B cell (primary cell): Measurements from ENCODE around the gene CCDC38. TPM values are rescaled to one million over a fixed set of nuclear protein-coding genes. Genes with fewer than 3 reads are reported as not detected.

Experiments
- ATAC-seq: fragments of 200-7000 bp; cut with Tn5 transposase; one replicate; pipeline ENCODE4 v1.10.0; 2021; ENCODE audit warnings: low read depth, mild to moderate bottlenecking, moderate number of reproducible peaks, moderate library complexity
- CTCF ChIA-PET: fragments of 350-600 bp; sonication (Branson Sonifier 250); formaldehyde crosslinking; loops from one replicate; lab custom pipeline; 2021; ENCODE audit warnings: antibody characterized with exemption, inconsistent platforms; lab: Charles Lee
- POLR2A ChIA-PET: fragments of 350-600 bp; sonication (Branson Sonifier 250); formaldehyde crosslinking; loops from one replicate; lab custom pipeline; 2021; ENCODE audit warnings: antibody characterized with exemption; lab: Charles Lee
- DNase-seq: peaks from one replicate; pipeline ENCODE4 v3.0.0; 2013
- H2AFZ ChIP-seq: 2 replicates; pipeline ENCODE4 v1.6.1; 2012; ENCODE audit warnings: mild to moderate bottlenecking, low read depth, low read length; ENCODE audit not compliant: insufficient read depth, poor library complexity, severe bottlenecking
- H3K27ac ChIP-seq, 2 donors: 1 replicate in 1 of 2; 2 replicates in 1 of 2; pipeline ENCODE4 v1.5.1; 2012 to 2013; ENCODE audit warnings: low read length in 2 of 2, mild to moderate bottlenecking in 2 of 2, moderate library complexity in 1 of 2
- H3K27me3 ChIP-seq, 4 experiments: fragments of 200-600 bp in 1 of 4; sonication (generic) in 1 of 4; replicated peaks in 1 of 4; 1 replicate in 2 of 4; 2 replicates in 2 of 4; pipeline versions ENCODE4 v1.6.1 to v1.7.0; 2013 to 2016; ENCODE audit warnings: low read length in 3 of 4, mild to moderate bottlenecking in 2 of 4, mixed read lengths in 1 of 4, moderate library complexity in 1 of 4; ENCODE audit not compliant: insufficient read depth in 4 of 4, control insufficient read depth in 3 of 4; ENCODE audit errors: control extremely low read depth in 1 of 4
- H3K36me3 ChIP-seq, 2 experiments: replicated peaks in 1 of 2; 1 replicate in 1 of 2; 2 replicates in 1 of 2; pipeline versions ENCODE4 v1.6.1 to v1.7.1; 2013; ENCODE audit warnings: low read length in 1 of 2; ENCODE audit not compliant: insufficient read depth in 2 of 2, control insufficient read depth in 1 of 2; ENCODE audit errors: control extremely low read depth in 1 of 2, extremely low read depth in 1 of 2
- H3K4me1 ChIP-seq, 2 donors: fragments of 200-600 bp in 1 of 2; sonication (generic) in 1 of 2; 1 replicate in 1 of 2; 2 replicates in 1 of 2; pipeline versions ENCODE4 v1.5.1 to v1.6.1; 2013 to 2017; ENCODE audit warnings: low read length in 2 of 2; ENCODE audit not compliant: control insufficient read depth in 2 of 2, insufficient read depth in 2 of 2
- H3K4me2 ChIP-seq: replicated peaks from 2 replicates; pipeline ENCODE3; 2012; ENCODE audit warnings: mild to moderate bottlenecking, low read depth, low read length; ENCODE audit not compliant: poor library complexity, severe bottlenecking
- H3K4me3 ChIP-seq, 5 experiments: fragments of 200-600 bp in 1 of 5; sonication (generic) in 1 of 5; 1 replicate in 3 of 5; 2 replicates in 2 of 5; pipeline versions ENCODE4 v1.5.1 to v1.7.0; 2011 to 2016; ENCODE audit warnings: low read length in 4 of 5, mild to moderate bottlenecking in 4 of 5, low read depth in 2 of 5, control low read depth in 1 of 5, moderate library complexity in 1 of 5; ENCODE audit not compliant: insufficient read depth in 1 of 5; ENCODE audit errors: control extremely low read depth in 1 of 5, extremely low read depth in 1 of 5
- H3K79me2 ChIP-seq: fragments of 200-600 bp; sonication (generic); one replicate; pipeline ENCODE4 v1.6.0; 2016; ENCODE audit warnings: low read length; ENCODE audit not compliant: control insufficient read depth, insufficient read depth
- H3K9ac ChIP-seq: fragments of 200-600 bp; sonication (generic); 2 replicates; pipeline ENCODE4 v1.6.1; 2017; ENCODE audit warnings: mild to moderate bottlenecking, low read length, moderate library complexity
- H3K9me3 ChIP-seq, 3 donors: one replicate each; pipeline versions ENCODE4 v1.6.1 to v1.7.1; 2013; ENCODE audit warnings: low read length in 2 of 3; ENCODE audit not compliant: control insufficient read depth in 2 of 3, insufficient read depth in 1 of 3; ENCODE audit errors: control extremely low read depth in 1 of 3
- H4K20me1 ChIP-seq: 2 replicates; pipeline ENCODE4 v1.6.0; 2012; ENCODE audit warnings: mild to moderate bottlenecking, low read length; ENCODE audit not compliant: insufficient read depth, control insufficient read depth, poor library complexity, severe bottlenecking
- H3K27ac Mint-ChIP-seq: one replicate; pipeline ENCODE4 v1.8.0; 2021; ENCODE audit warnings: mixed read lengths
- H3K27me3 Mint-ChIP-seq: one replicate; pipeline ENCODE4 v1.8.0; 2021; ENCODE audit warnings: mixed read lengths
- H3K4me1 Mint-ChIP-seq: one replicate; pipeline ENCODE4 v1.8.0; 2021; ENCODE audit warnings: mixed read lengths
- H3K4me3 Mint-ChIP-seq: one replicate; pipeline ENCODE4 v1.8.0; 2021; ENCODE audit warnings: mixed read lengths
- H3K9me3 Mint-ChIP-seq: one replicate; pipeline ENCODE4 v1.8.0; 2022; ENCODE audit warnings: mixed read lengths; ENCODE audit not compliant: insufficient read depth
- EZH2 ChIP-seq: IDR thresholded peaks from 2 replicates; pipeline ENCODE4 v1.6.1; 2012; ENCODE audit warnings: borderline replicate concordance, low read depth, mild to moderate bottlenecking, moderate library complexity, low read length; ENCODE audit not compliant: insufficient read depth, poor library complexity, severe bottlenecking
- WGBS: methylation state at CpG from one replicate; pipeline ENCODE4 v1.1.5; 2013; ENCODE audit warnings: missing lambda C conversion rate; ENCODE audit not compliant: insufficient coverage; 5-methylcytosine and 5-hydroxymethylcytosine counted together
- intact Hi-C: fragments of 100-400 bp; cut with micrococcal nuclease; formaldehyde crosslinking; loops from one replicate; pipeline ENCODE4 v1.10.0; 2022
- polyA plus RNA-seq: library from polyadenylated mRNA; depleted of rRNA; stranded (reverse); fragments of >200 nt; gene quantifications from 2 replicates; pipeline ENCODE4 v1.2.3, GENCODE V29; 2012
- total RNA-seq, 2 donors: library from RNA; stranded (reverse); fragments of 120-200 nt in 1 of 2; gene quantifications; 1 replicate in 1 of 2; 2 replicates in 1 of 2; pipeline versions ENCODE4 v1.2.3 to v1.2.4, GENCODE V29; 2013 to 2022
- TF ChIP-seq, protein P1 (sequence below): fragments of 200-600 bp; IDR thresholded peaks from one replicate; pipeline ENCODE4 v1.8.0; 2022; ENCODE audit warnings: antibody characterized with exemption, mild to moderate bottlenecking

CCDC38 gene
- total and polyA plus RNA-seq, 2 donors (not counting 1 experiment from before 2014, with no cell fraction given) = 1.3 TPM; not detected in 1

DNA sequence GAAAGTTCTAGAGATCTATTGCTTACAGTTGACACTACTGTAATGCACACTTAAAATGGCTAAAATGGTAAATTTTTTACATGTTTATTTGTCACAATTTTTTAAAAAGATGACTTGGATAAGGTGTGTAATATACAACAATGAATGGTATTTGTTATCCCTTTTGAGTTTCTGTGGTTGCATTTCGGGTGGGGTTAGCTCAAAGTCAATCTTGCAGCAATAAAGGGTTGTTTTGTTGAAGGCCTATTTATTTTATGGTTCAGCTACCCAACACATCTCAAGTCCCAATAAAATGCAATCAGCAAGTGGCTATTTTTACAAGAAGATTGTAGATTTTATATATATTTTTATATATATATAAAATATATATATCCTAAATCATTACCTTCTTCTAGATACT lies 61.5 kb downstream of the CCDC38 start:
- Histone ChIP-seq H3K36me3 (no peaks in the 10 kb centered on the region), H3K9ac (no peak overlapping the region), H3K27ac (no peak overlapping the region), H3K4me1 (no peaks in the 10 kb centered on the region), H3K4me2 (no peak overlapping the region), H3K27me3 (peaks cover 0 to 3% (median 0%) of the 10 kb centered on the region in 4 experiments), H2AFZ (no peak overlapping the region), H4K20me1 (no peaks in the 10 kb centered on the region), H3K4me3 (no peak overlapping the region), H3K9me3 (peaks cover 0 to 4% (median 2%) of the 10 kb centered on the region in 3 donors), H3K79me2 (no peaks in the 10 kb centered on the region)
- Mint-ChIP-seq H3K9me3 (no peaks in the 10 kb centered on the region), H3K4me1 (no peaks in the 10 kb centered on the region), H3K27ac (no peak overlapping the region), H3K27me3 (no peaks in the 10 kb centered on the region), H3K4me3 (no peak overlapping the region)
- ChIA-PET POLR2A (no interaction called here), CTCF (no interaction called here)
- intact Hi-C loops = no loop called here
- TF ChIP-seq, protein P1, sequence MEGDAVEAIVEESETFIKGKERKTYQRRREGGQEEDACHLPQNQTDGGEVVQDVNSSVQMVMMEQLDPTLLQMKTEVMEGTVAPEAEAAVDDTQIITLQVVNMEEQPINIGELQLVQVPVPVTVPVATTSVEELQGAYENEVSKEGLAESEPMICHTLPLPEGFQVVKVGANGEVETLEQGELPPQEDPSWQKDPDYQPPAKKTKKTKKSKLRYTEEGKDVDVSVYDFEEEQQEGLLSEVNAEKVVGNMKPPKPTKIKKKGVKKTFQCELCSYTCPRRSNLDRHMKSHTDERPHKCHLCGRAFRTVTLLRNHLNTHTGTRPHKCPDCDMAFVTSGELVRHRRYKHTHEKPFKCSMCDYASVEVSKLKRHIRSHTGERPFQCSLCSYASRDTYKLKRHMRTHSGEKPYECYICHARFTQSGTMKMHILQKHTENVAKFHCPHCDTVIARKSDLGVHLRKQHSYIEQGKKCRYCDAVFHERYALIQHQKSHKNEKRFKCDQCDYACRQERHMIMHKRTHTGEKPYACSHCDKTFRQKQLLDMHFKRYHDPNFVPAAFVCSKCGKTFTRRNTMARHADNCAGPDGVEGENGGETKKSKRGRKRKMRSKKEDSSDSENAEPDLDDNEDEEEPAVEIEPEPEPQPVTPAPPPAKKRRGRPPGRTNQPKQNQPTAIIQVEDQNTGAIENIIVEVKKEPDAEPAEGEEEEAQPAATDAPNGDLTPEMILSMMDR = no peak
- TF ChIP-seq EZH2 = no peak
- WGBS = no CpG with 5 or more reads among the region's 1 CpG
- ATAC-seq (no peak), DNase-seq (no peak)

DNA sequence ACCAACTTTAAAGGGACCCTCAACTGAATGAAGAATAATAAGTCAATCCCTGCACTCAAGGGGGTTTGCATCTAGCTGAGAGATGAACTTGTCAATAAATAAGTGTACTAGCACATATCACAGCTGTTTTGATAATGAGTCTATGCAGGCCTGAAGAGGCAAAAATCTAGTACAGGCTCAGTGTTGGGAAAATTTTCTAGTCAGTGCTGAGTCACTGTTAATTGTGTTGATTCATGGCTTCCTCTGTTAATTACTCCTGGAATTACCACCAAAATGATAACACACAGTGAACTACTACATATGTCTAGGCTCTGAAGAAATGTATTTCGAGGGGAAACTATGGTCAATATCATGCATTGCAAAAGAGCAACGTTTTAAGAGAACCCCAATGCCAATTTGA lies 64.8 kb downstream of the CCDC38 start:
- 83% methylated on average over 2 of the region's 2 CpGs for WGBS
- intact Hi-C loops = no loop called here
- Histone ChIP-seq H3K4me2 (no peak overlapping the region), H4K20me1 (no peaks in the 10 kb centered on the region), H3K79me2 (no peaks in the 10 kb centered on the region), H3K27ac (no peak overlapping the region), H3K9ac (no peak overlapping the region), H3K9me3 (no peaks in the 10 kb centered on the region), H3K4me3 (no peak overlapping the region), H3K36me3 (peaks cover 0 to 8% of the 10 kb centered on the region in 2 experiments), H3K27me3 (no peaks in the 10 kb centered on the region), H3K4me1 (no peaks in the 10 kb centered on the region), H2AFZ (no peak overlapping the region)
- no peak for ATAC-seq
- no peak overlapping the region for H3K4me3 Mint-ChIP-seq
- POLR2A ChIA-PET = no interaction called here
- no peak overlapping the region for H3K27ac Mint-ChIP-seq
- TF ChIP-seq EZH2 = no peak
- TF ChIP-seq, protein P1 = no peak
- no peaks in the 10 kb centered on the region for H3K9me3 Mint-ChIP-seq
- H3K27me3 Mint-ChIP-seq = no peaks in the 10 kb centered on the region
- CTCF ChIA-PET = no interaction called here
- no peaks in the 10 kb centered on the region for H3K4me1 Mint-ChIP-seq
- DNase-seq = no peak
